AG10803 (cell line): ENCODE data around the gene ADRA1B.
A peak's percentile ranks its signal among the peaks of the same experiment; 100 is the strongest.

Source experiments
- DNase-seq: peaks from one replicate; pipeline ENCODE4 v3.0.0; 2010; ENCODE audit warnings: low read depth
- H3K4me3 ChIP-seq: 2 replicates; pipeline ENCODE4 v1.5.1; 2011; ENCODE audit warnings: mild to moderate bottlenecking, low read length, control low read depth
- TF ChIP-seq, protein P1 (sequence below): conservative IDR thresholded peaks from 2 replicates; pipeline ENCODE4 v1.5.1; 2011; ENCODE audit warnings: mild to moderate bottlenecking, low read length, control low read depth, inconsistent platforms

ADRA1B gene

DNA sequence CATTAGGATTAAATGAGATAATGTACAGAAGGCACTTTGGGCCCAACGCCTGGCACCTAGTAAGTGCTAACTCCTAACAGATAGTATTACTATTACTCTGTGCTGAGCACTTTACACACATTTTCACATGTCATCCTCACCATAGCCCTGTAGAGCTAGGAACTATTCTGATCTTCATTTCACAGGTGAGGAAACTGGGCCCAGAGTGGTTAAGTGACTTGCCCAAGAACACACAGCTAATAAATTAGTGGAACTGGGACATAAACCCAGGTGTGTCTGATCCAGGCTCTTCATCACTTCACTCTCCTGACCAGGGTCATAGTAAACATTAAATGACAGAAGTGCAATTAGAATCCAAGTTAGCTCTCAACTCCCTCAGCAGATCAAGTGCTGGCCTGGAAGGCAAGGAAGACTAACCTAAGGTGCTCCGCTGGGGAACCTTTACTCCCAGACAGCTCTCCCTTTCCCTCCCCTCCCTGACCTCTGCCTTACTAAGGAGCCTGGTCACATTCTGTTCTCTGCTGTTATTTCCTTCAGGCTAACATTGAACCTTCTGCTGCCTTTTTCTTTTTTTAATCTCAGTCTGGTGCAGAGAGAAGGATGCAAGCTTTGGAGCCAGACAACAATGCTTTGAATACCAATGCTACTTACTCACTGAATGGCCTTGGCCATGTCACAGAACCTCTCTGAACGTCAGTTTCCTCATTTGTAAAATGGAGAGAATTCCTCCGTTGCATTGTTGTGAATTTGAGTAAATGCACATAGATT lies 4.1 kb upstream of the ADRA1B start:
- DNase-seq: peak; percentile 83
- no peak overlapping the region for H3K4me3 ChIP-seq
- TF ChIP-seq, protein P1, sequence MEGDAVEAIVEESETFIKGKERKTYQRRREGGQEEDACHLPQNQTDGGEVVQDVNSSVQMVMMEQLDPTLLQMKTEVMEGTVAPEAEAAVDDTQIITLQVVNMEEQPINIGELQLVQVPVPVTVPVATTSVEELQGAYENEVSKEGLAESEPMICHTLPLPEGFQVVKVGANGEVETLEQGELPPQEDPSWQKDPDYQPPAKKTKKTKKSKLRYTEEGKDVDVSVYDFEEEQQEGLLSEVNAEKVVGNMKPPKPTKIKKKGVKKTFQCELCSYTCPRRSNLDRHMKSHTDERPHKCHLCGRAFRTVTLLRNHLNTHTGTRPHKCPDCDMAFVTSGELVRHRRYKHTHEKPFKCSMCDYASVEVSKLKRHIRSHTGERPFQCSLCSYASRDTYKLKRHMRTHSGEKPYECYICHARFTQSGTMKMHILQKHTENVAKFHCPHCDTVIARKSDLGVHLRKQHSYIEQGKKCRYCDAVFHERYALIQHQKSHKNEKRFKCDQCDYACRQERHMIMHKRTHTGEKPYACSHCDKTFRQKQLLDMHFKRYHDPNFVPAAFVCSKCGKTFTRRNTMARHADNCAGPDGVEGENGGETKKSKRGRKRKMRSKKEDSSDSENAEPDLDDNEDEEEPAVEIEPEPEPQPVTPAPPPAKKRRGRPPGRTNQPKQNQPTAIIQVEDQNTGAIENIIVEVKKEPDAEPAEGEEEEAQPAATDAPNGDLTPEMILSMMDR: no peak

- TF ChIP-seq, protein P1: no peak
- peak; percentile 75 for DNase-seq
- no peak overlapping the region for H3K4me3 ChIP-seq
Measured at GRCh38 chr5:159913048-159913447, 3.2 kb upstream of the ADRA1B start.

- TF ChIP-seq, protein P1: no peak
- no peak for DNase-seq
- no peak overlapping the region for H3K4me3 ChIP-seq
Measured at GRCh38 chr5:159913501-159913900, 2.8 kb upstream of the ADRA1B start.

GRCh38 chr5:159916841-159917761 lies 819 bp downstream of the ADRA1B start:
- TF ChIP-seq, protein P1: no peak
- DNase-seq: no peak
- peak overlapping the region; percentile 55 for H3K4me3 ChIP-seq

- no peak for DNase-seq
- TF ChIP-seq, protein P1: no peak
- peak overlapping the region; percentile 16 for H3K4me3 ChIP-seq
Measured at GRCh38 chr5:159917994-159918393, 1.7 kb downstream of the ADRA1B start.

GRCh38 chr5:159921721-159922120 lies 5.4 kb downstream of the ADRA1B start:
- H3K4me3 ChIP-seq: no peak overlapping the region
- TF ChIP-seq, protein P1: no peak
- DNase-seq: no peak
